ENCODE data around the gene IRX2.

Gene IRX2

DNA sequence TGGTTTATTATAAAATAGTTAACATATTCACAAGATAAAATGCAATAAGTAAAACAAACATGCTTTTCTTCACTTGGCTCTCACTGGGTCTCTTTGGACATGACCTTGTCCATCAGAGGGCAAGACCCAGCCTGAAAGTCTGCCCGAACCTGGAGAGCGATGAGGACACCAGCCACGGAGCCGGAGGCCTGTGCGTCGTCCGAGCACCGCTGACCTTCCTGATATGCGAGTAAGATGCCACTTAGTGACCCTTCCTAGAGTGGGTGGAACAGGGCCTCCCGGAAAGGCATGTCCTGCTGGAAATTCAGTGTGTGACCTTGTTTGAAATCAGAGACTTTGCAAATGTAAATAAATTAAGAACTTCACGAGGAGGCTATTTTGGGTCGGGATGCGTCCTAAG is 52.9 kb downstream of the IRX2 start:
- Histone ChIP-seq H3K36me3 (ENCODE audit: control insufficient read depth, insufficient read depth, low read length) (no peaks in the 10 kb centered on the region), H3K79me2 (no peaks in the 10 kb centered on the region), H3K4me3 (ENCODE audit: low read depth, low read length) (no peak overlapping the region), H2AFZ (no peak overlapping the region), H3K27me3 (ENCODE audit: control insufficient read depth, insufficient read depth, low read length) (no peaks in the 10 kb centered on the region), H3K4me1 (no peaks in the 10 kb centered on the region), H3K9me3 (ENCODE audit: control insufficient read depth, low read length) (no peaks in the 10 kb centered on the region), H3K27ac (no peak overlapping the region), H3K4me2 (ENCODE audit: low read length) (no peak overlapping the region), H3K9ac (no peak overlapping the region)
- TF ChIP-seq, protein P1, sequence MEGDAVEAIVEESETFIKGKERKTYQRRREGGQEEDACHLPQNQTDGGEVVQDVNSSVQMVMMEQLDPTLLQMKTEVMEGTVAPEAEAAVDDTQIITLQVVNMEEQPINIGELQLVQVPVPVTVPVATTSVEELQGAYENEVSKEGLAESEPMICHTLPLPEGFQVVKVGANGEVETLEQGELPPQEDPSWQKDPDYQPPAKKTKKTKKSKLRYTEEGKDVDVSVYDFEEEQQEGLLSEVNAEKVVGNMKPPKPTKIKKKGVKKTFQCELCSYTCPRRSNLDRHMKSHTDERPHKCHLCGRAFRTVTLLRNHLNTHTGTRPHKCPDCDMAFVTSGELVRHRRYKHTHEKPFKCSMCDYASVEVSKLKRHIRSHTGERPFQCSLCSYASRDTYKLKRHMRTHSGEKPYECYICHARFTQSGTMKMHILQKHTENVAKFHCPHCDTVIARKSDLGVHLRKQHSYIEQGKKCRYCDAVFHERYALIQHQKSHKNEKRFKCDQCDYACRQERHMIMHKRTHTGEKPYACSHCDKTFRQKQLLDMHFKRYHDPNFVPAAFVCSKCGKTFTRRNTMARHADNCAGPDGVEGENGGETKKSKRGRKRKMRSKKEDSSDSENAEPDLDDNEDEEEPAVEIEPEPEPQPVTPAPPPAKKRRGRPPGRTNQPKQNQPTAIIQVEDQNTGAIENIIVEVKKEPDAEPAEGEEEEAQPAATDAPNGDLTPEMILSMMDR (IDR thresholded peaks at IDR 0.05) = no peak

DNA sequence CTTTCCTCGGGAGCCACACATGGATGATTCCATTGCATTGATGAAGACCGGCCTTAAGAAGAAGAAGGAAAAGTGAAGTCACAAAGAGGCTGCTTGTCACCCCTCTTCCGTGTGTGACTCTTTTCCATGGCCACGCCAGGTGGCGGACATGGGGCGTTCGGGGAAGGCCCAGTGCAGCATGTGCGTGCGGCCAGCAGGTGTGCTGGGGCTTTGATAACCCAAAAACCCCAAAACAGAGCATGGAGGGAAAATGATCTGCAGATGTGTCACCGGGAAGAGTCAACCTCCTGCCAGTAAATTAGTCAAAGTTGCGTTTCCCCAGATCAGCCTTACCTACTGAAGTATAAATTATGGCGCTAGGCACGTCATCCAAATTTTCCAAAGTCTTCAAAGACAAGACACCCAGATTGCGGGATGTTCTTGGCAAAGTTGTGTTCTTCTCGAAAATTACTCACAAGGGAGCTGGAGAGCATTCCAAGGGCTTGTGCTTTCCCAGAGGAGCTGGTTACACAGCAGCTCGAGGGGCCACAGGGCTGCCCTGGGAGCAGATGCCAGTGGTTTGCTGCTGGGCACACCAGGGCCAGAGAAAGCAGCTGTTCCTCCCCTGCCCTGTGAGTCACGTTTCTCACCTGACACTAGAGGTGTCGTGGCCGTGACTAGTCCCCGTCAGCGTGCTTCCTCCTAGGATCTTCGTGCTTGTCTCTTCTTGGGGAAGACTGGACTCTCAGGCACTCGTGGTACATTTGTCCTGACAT is 53.9 kb downstream of the IRX2 start:
- Histone ChIP-seq H3K9me3 (ENCODE audit: control insufficient read depth, low read length) (no peaks in the 10 kb centered on the region), H3K4me3 (ENCODE audit: low read depth, low read length) (no peak overlapping the region), H3K27me3 (ENCODE audit: control insufficient read depth, insufficient read depth, low read length) (no peaks in the 10 kb centered on the region), H2AFZ (no peak overlapping the region), H3K36me3 (ENCODE audit: control insufficient read depth, insufficient read depth, low read length) (no peaks in the 10 kb centered on the region), H3K4me2 (ENCODE audit: low read length) (no peak overlapping the region), H3K27ac (no peak overlapping the region), H3K4me1 (no peaks in the 10 kb centered on the region), H3K9ac (no peak overlapping the region), H3K79me2 (no peaks in the 10 kb centered on the region)
- TF ChIP-seq, protein P1 (IDR thresholded peaks at IDR 0.05) = no peak

DNA sequence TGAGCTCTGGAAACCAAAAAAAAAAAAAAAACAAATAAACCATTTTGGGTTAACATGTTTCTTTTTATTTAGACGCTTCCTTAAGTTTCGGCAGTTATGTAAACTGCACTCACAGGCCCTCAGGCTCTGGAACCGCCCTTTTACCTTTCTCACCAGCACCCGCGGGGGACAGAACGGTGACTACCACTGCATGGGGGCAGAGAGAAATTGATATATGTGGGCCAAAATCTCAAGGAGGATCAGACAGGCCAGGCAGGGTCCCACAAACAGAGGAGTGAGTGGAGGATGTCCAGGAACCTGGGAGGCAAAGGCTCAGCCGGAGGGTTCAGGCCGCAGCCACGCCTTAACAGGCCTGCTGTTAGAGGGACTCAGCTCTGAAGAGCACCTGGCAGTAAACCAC is 54.4 kb downstream of the IRX2 start:
- TF ChIP-seq, protein P1 (IDR thresholded peaks at IDR 0.05) = no peak
- Histone ChIP-seq H3K4me2 (ENCODE audit: low read length) (no peak overlapping the region), H3K27me3 (ENCODE audit: control insufficient read depth, insufficient read depth, low read length) (no peaks in the 10 kb centered on the region), H3K79me2 (no peaks in the 10 kb centered on the region), H3K36me3 (ENCODE audit: control insufficient read depth, insufficient read depth, low read length) (no peaks in the 10 kb centered on the region), H3K9me3 (ENCODE audit: control insufficient read depth, low read length) (no peaks in the 10 kb centered on the region), H2AFZ (no peak overlapping the region), H3K9ac (no peak overlapping the region), H3K27ac (no peak overlapping the region), H3K4me3 (ENCODE audit: low read depth, low read length) (no peak overlapping the region), H3K4me1 (no peaks in the 10 kb centered on the region)

Measured in parathyroid adenoma (tissue), 2 donors.